PC-9 (cell line): ENCODE results near the gene RC3H1. TPM values are rescaled to one million over a fixed set of nuclear protein-coding genes. Genes with fewer than 3 reads are reported as not detected.

Source experiments
- BruUV-seq: library from RNA; stranded (reverse); fragments of 400-500 nt; replicated peaks from 2 replicates; lab custom pipeline; 2021; lab: Mats Ljungman, UMichigan
- CTCF ChIA-PET: fragments of 300-600 bp; sonication (Branson Sonifier 250); formaldehyde crosslinking; loops from one replicate; lab custom pipeline; 2022; ENCODE audit warnings: antibody characterized with exemption; lab: Charles Lee
- POLR2A ChIA-PET: fragments of 300-600 bp; sonication (Branson Sonifier 250); formaldehyde crosslinking; loops from one replicate; lab custom pipeline; 2022; ENCODE audit warnings: antibody characterized with exemption; ENCODE audit not compliant: unreplicated experiment; lab: Charles Lee
- DNase-seq, 2 experiments: peaks; one replicate each; pipeline versions ENCODE4 v3.0.0 to v3.0.0-alpha.2; 2015 to 2022; ENCODE audit warnings: mixed read lengths in 1 of 2
- H2AFZ ChIP-seq: fragments of 200-600 bp; sonication (generic); 2 replicates; pipeline ENCODE4 v1.8.1; 2017; ENCODE audit warnings: antibody characterized with exemption
- H3F3A ChIP-seq: fragments of 200-600 bp; sonication (generic); 2 replicates; pipeline ENCODE4 v1.8.1; 2017; ENCODE audit warnings: antibody characterized with exemption, mild to moderate bottlenecking, low read depth; ENCODE audit not compliant: insufficient read depth
- H3K27ac ChIP-seq: fragments of 200-600 bp; sonication (generic); 2 replicates; pipeline ENCODE4 v1.6.1; 2016; ENCODE audit warnings: mixed run types
- H3K27me3 ChIP-seq: fragments of 200-600 bp; sonication (generic); 2 replicates; pipeline ENCODE4 v1.6.1; 2016; ENCODE audit warnings: low read depth, mixed run types; ENCODE audit not compliant: insufficient read depth
- H3K36me3 ChIP-seq: fragments of 200-600 bp; sonication (generic); 2 replicates; pipeline ENCODE4 v1.6.1; 2016; ENCODE audit warnings: low read depth, mixed run types
- H3K4me1 ChIP-seq: fragments of 200-600 bp; sonication (generic); replicated peaks from 2 replicates; pipeline ENCODE4 v1.6.1; 2016; ENCODE audit warnings: mixed run types; ENCODE audit not compliant: insufficient read depth
- H3K4me2 ChIP-seq: fragments of 200-600 bp; sonication (generic); 2 replicates; pipeline ENCODE4 v1.6.1; 2017; ENCODE audit warnings: mixed run types
- H3K4me3 ChIP-seq: fragments of 200-600 bp; sonication (generic); 2 replicates; pipeline ENCODE4 v1.6.1; 2016; ENCODE audit warnings: mixed run types
- H3K79me2 ChIP-seq: fragments of 200-600 bp; sonication (generic); 2 replicates; pipeline ENCODE4 v1.6.1; 2017; ENCODE audit warnings: low read depth, mixed run types
- H3K9me2 ChIP-seq: fragments of 200-600 bp; sonication (generic); 2 replicates; pipeline ENCODE4 v1.8.1; 2017; ENCODE audit warnings: mild to moderate bottlenecking; ENCODE audit not compliant: insufficient read depth
- H3K9me3 ChIP-seq: fragments of 200-600 bp; sonication (generic); 2 replicates; pipeline ENCODE4 v1.8.1; 2016; ENCODE audit warnings: low read depth; ENCODE audit not compliant: insufficient read depth
- H4K20me1 ChIP-seq: fragments of 200-600 bp; sonication (generic); 2 replicates; pipeline ENCODE4 v1.8.1; 2017; ENCODE audit not compliant: insufficient read depth
- CTCF ChIP-seq: fragments of 200-600 bp; sonication (generic); conservative IDR thresholded peaks from 2 replicates; pipeline ENCODE4 v1.6.1; 2017; ENCODE audit warnings: mixed run types, antibody characterized with exemption, mild to moderate bottlenecking, moderate library complexity
- EZH2 ChIP-seq: fragments of 200-600 bp; sonication (generic); IDR thresholded peaks from 2 replicates; pipeline ENCODE4 v1.8.0; 2017; ENCODE audit warnings: antibody characterized with exemption, low read depth
- intact Hi-C: fragments of 100-400 bp; cut with micrococcal nuclease; formaldehyde crosslinking; loops from one replicate; pipeline ENCODE4 v1.10.0; 2022; ENCODE audit not compliant: unreplicated experiment
- total RNA-seq: library from RNA; stranded (reverse); gene quantifications from 2 replicates; pipeline ENCODE4 v1.2.3, GENCODE V29; 2021

Gene RC3H1
- total RNA-seq, 1 experiment from 2014 or later, result 29.5 TPM

- intact Hi-C loops, result no loop called here
- no peak for DNase-seq
- H3K9me3 ChIP-seq, result no peaks in the 10 kb centered on the region
- CTCF ChIA-PET, result no interaction called here
- TF ChIP-seq EZH2 (no peak), CTCF (no peak)
- no peak overlapping the region for H3K4me3 ChIP-seq
- H3K4me1 ChIP-seq, result no peaks in the 10 kb centered on the region
- BruUV-seq, result no TSS peak
- no peak overlapping the region for H3K27ac ChIP-seq
- no peaks in the 10 kb centered on the region for H3F3A ChIP-seq
- no peaks in the 10 kb centered on the region for H3K36me3 ChIP-seq
- H3K4me2 ChIP-seq, result no peak overlapping the region
- H3K27me3 ChIP-seq, result no peaks in the 10 kb centered on the region
- no peaks in the 10 kb centered on the region for H4K20me1 ChIP-seq
- POLR2A ChIA-PET, result no interaction called here
- H3K9me2 ChIP-seq, result no peaks in the 10 kb centered on the region
- H2AFZ ChIP-seq, result no peak overlapping the region
- H3K79me2 ChIP-seq, result no peaks in the 10 kb centered on the region
These were observed 121.7 kb downstream of the RC3H1 start for GRCh38 chr1:173900427-173900826.

GRCh38 chr1:173894189-173894588 lies 128.0 kb downstream of the RC3H1 start:
- no TSS peak for BruUV-seq
- no peak for DNase-seq
- no peak overlapping the region for H3K27ac ChIP-seq
- no peaks in the 10 kb centered on the region for H4K20me1 ChIP-seq
- no peak overlapping the region for H2AFZ ChIP-seq
- H3K79me2 ChIP-seq, result no peaks in the 10 kb centered on the region
- intact Hi-C loops, result no loop called here
- no peaks in the 10 kb centered on the region for H3K9me3 ChIP-seq
- H3F3A ChIP-seq, result no peaks in the 10 kb centered on the region
- no peaks in the 10 kb centered on the region for H3K36me3 ChIP-seq
- POLR2A ChIA-PET, result no interaction called here
- CTCF ChIA-PET, result no interaction called here
- no peak for TF ChIP-seq EZH2
- TF ChIP-seq CTCF, result no peak
- no peak overlapping the region for H3K4me3 ChIP-seq
- no peaks in the 10 kb centered on the region for H3K27me3 ChIP-seq
- no peak overlapping the region for H3K4me2 ChIP-seq
- H3K9me2 ChIP-seq, result no peaks in the 10 kb centered on the region
- no peaks in the 10 kb centered on the region for H3K4me1 ChIP-seq

- TF ChIP-seq EZH2 (no peak), CTCF (no peak)
- Histone ChIP-seq H3K4me2 (no peak overlapping the region), H3K79me2 (no peaks in the 10 kb centered on the region), H3K27me3 (no peaks in the 10 kb centered on the region), H3K36me3 (no peaks in the 10 kb centered on the region), H3K9me3 (no peaks in the 10 kb centered on the region), H4K20me1 (no peaks in the 10 kb centered on the region), H3K4me3 (no peak overlapping the region), H3F3A (no peaks in the 10 kb centered on the region), H3K9me2 (no peaks in the 10 kb centered on the region), H2AFZ (no peak overlapping the region), H3K27ac (no peak overlapping the region), H3K4me1 (no peaks in the 10 kb centered on the region)
- intact Hi-C loops, result no loop called here
- CTCF ChIA-PET, result no interaction called here
- BruUV-seq, result no TSS peak
- no peak for DNase-seq
- POLR2A ChIA-PET, result no interaction called here
These were observed 128.5 kb downstream of the RC3H1 start for GRCh38 chr1:173893611-173894010.
